DND-41 (cell line): ENCODE results near the gene ZMYND10.

ENCODE experiments used
- EZH2 ChIP-seq: IDR thresholded peaks from 3 replicates; pipeline ENCODE4 v1.6.1; 2012; ENCODE audit warnings: borderline replicate concordance, low read depth, mild to moderate bottlenecking, moderate library complexity, low read length, inconsistent platforms; ENCODE audit not compliant: severe bottlenecking
- TF ChIP-seq, protein P1 (sequence below): IDR thresholded peaks from 2 replicates; pipeline ENCODE4 v1.5.1; 2012; ENCODE audit warnings: borderline replicate concordance, low read length, moderate library complexity, mild to moderate bottlenecking; ENCODE audit not compliant: poor library complexity, severe bottlenecking; ENCODE audit errors: extremely low read depth

- TF ChIP-seq, protein P1, sequence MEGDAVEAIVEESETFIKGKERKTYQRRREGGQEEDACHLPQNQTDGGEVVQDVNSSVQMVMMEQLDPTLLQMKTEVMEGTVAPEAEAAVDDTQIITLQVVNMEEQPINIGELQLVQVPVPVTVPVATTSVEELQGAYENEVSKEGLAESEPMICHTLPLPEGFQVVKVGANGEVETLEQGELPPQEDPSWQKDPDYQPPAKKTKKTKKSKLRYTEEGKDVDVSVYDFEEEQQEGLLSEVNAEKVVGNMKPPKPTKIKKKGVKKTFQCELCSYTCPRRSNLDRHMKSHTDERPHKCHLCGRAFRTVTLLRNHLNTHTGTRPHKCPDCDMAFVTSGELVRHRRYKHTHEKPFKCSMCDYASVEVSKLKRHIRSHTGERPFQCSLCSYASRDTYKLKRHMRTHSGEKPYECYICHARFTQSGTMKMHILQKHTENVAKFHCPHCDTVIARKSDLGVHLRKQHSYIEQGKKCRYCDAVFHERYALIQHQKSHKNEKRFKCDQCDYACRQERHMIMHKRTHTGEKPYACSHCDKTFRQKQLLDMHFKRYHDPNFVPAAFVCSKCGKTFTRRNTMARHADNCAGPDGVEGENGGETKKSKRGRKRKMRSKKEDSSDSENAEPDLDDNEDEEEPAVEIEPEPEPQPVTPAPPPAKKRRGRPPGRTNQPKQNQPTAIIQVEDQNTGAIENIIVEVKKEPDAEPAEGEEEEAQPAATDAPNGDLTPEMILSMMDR = no peak
- no peak for TF ChIP-seq EZH2
These were observed 14.2 kb upstream of the ZMYND10 start for GRCh38 chr3:50359760-50360110.
